ENCODE results near the gene FAM170B. TPM values are rescaled to one million over a fixed set of nuclear protein-coding genes. Genes with fewer than 3 reads are reported as not detected.

FAM170B gene
- total RNA-seq, 1 experiment from 2014 or later: not detected

GRCh38 chr10:49175587-49176309 is 41.9 kb upstream of the FAM170B start:
- H3K4me3 ChIP-seq (ENCODE audit: low read length): no peak overlapping the region
- H2AFZ ChIP-seq (ENCODE audit: low read length): no peak overlapping the region
- H3K9me2 ChIP-seq (replicated peaks; ENCODE audit: insufficient read depth, low read length): no peaks in the 10 kb centered on the region
- peaks cover 5% of the 10 kb centered on the region for H3K4me1 ChIP-seq (ENCODE audit: low read length)
- H3K9ac ChIP-seq (ENCODE audit: low read length): no peak overlapping the region
- DNase-seq: no peak
- no peak overlapping the region for H3K4me2 ChIP-seq (ENCODE audit: low read depth, low read length, poor library complexity, severe bottlenecking)
- H4K20me1 ChIP-seq (ENCODE audit: insufficient read depth, low read depth, low read length): no peaks in the 10 kb centered on the region
- no peak overlapping the region for H3K27ac ChIP-seq (ENCODE audit: low read length)
- H3K36me3 ChIP-seq (ENCODE audit: insufficient read depth, low read length): no peaks in the 10 kb centered on the region
- H3K9me3 ChIP-seq (ENCODE audit: low read length): no peaks in the 10 kb centered on the region
- H3K79me2 ChIP-seq (ENCODE audit: low read length): no peaks in the 10 kb centered on the region
- no peaks in the 10 kb centered on the region for H3K27me3 ChIP-seq (ENCODE audit: low read length)

DNA sequence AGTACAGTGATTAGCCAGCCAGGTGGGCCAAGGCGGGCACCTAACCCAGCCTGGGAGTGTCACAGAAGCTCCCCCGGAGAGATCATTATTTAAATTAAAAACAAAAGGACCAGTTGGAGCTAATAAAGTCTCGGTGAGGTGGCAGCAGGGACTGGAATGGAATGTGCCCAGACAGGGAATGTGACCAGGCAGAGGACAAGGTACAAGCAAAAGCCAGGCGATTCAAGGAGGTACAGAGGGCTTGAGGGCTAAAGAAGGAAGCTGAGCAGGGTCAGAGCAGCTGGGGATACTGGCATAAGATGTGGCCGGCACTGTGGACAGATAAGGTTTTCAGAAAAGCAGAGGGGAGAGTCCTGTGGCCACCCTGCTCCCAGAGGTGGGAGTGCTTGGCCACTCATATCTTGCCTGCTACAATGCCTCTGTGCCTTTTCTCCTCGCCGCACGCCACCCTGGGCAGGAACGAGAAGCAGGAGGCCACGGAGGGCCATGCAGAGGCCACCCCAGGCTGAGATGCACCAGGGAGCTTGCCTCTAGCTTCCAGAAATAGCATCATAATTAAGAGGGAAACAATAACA is 41.2 kb upstream of the FAM170B start:
- H3K9me3 ChIP-seq (ENCODE audit: low read length): no peaks in the 10 kb centered on the region
- no peak overlapping the region for H3K9ac ChIP-seq (ENCODE audit: low read length)
- H3K4me2 ChIP-seq (ENCODE audit: low read depth, low read length, poor library complexity, severe bottlenecking): no peak overlapping the region
- no peaks in the 10 kb centered on the region for H3K36me3 ChIP-seq (ENCODE audit: insufficient read depth, low read length)
- H3K27me3 ChIP-seq (ENCODE audit: low read length): no peaks in the 10 kb centered on the region
- no peaks in the 10 kb centered on the region for H3K79me2 ChIP-seq (ENCODE audit: low read length)
- H3K9me2 ChIP-seq (replicated peaks; ENCODE audit: insufficient read depth, low read length): no peaks in the 10 kb centered on the region
- no peak overlapping the region for H3K27ac ChIP-seq (ENCODE audit: low read length)
- peaks cover 5% of the 10 kb centered on the region for H3K4me1 ChIP-seq (ENCODE audit: low read length)
- H4K20me1 ChIP-seq (ENCODE audit: insufficient read depth, low read depth, low read length): no peaks in the 10 kb centered on the region
- H3K4me3 ChIP-seq (ENCODE audit: low read length): no peak overlapping the region
- DNase-seq: no peak
- no peak overlapping the region for H2AFZ ChIP-seq (ENCODE audit: low read length)

GRCh38 chr10:49174261-49174925 is 40.6 kb upstream of the FAM170B start:
- Histone ChIP-seq H3K9ac (ENCODE audit: low read length) (no peak overlapping the region), H3K4me1 (ENCODE audit: low read length) (peaks cover 5% of the 10 kb centered on the region), H3K9me3 (ENCODE audit: low read length) (no peaks in the 10 kb centered on the region), H3K27me3 (ENCODE audit: low read length) (no peaks in the 10 kb centered on the region), H3K9me2 (replicated peaks; ENCODE audit: insufficient read depth, low read length) (no peaks in the 10 kb centered on the region), H3K36me3 (ENCODE audit: insufficient read depth, low read length) (no peaks in the 10 kb centered on the region), H3K79me2 (ENCODE audit: low read length) (no peaks in the 10 kb centered on the region), H4K20me1 (ENCODE audit: insufficient read depth, low read depth, low read length) (no peaks in the 10 kb centered on the region), H3K27ac (ENCODE audit: low read length) (no peak overlapping the region), H3K4me2 (ENCODE audit: low read depth, low read length, poor library complexity, severe bottlenecking) (no peak overlapping the region), H2AFZ (ENCODE audit: low read length) (no peak overlapping the region), H3K4me3 (ENCODE audit: low read length) (no peak overlapping the region)
- no peak for DNase-seq

- Histone ChIP-seq H3K9ac (ENCODE audit: low read length) (no peak overlapping the region), H2AFZ (ENCODE audit: low read length) (no peak overlapping the region), H3K36me3 (ENCODE audit: insufficient read depth, low read length) (no peaks in the 10 kb centered on the region), H4K20me1 (ENCODE audit: insufficient read depth, low read depth, low read length) (no peaks in the 10 kb centered on the region), H3K4me1 (ENCODE audit: low read length) (peaks cover under 1% of the 10 kb centered on the region), H3K79me2 (ENCODE audit: low read length) (no peaks in the 10 kb centered on the region), H3K9me2 (replicated peaks; ENCODE audit: insufficient read depth, low read length) (no peaks in the 10 kb centered on the region), H3K4me3 (ENCODE audit: low read length) (no peak overlapping the region), H3K4me2 (ENCODE audit: low read depth, low read length, poor library complexity, severe bottlenecking) (no peak overlapping the region), H3K27me3 (ENCODE audit: low read length) (no peaks in the 10 kb centered on the region), H3K9me3 (ENCODE audit: low read length) (no peaks in the 10 kb centered on the region), H3K27ac (ENCODE audit: low read length) (no peak overlapping the region)
- DNase-seq: no peak
These were observed 40.0 kb upstream of the FAM170B start for GRCh38 chr10:49173853-49174252.

GRCh38 chr10:49173201-49173772 is 39.5 kb upstream of the FAM170B start:
- H3K27me3 ChIP-seq (ENCODE audit: low read length): no peaks in the 10 kb centered on the region
- H3K36me3 ChIP-seq (ENCODE audit: insufficient read depth, low read length): no peaks in the 10 kb centered on the region
- no peaks in the 10 kb centered on the region for H3K9me2 ChIP-seq (replicated peaks; ENCODE audit: insufficient read depth, low read length)
- H4K20me1 ChIP-seq (ENCODE audit: insufficient read depth, low read depth, low read length): no peaks in the 10 kb centered on the region
- H3K79me2 ChIP-seq (ENCODE audit: low read length): no peaks in the 10 kb centered on the region
- H2AFZ ChIP-seq (ENCODE audit: low read length): no peak overlapping the region
- H3K9me3 ChIP-seq (ENCODE audit: low read length): no peaks in the 10 kb centered on the region
- no peak overlapping the region for H3K4me2 ChIP-seq (ENCODE audit: low read depth, low read length, poor library complexity, severe bottlenecking)
- DNase-seq: no peak
- no peaks in the 10 kb centered on the region for H3K4me1 ChIP-seq (ENCODE audit: low read length)
- H3K4me3 ChIP-seq (ENCODE audit: low read length): no peak overlapping the region
- H3K27ac ChIP-seq (ENCODE audit: low read length): no peak overlapping the region
- H3K9ac ChIP-seq (ENCODE audit: low read length): no peak overlapping the region

DNA sequence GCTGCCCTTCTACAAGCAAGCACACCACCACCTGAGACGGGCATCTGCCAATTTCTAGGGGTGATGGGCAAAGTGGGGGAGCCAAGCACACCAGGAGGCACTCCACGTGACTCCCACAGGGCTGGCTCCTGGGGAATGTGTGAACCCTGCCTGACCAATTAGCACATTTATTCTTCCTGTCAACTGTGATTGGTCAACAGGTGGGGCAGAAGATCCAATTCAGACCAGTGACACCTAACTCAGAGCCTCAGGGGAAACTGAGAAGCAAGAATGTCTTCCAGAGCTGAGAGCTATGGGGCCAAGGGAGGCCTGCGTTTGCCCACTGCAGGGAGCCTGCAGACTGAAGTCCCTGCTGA is 38.9 kb upstream of the FAM170B start:
- Histone ChIP-seq H3K27ac (ENCODE audit: low read length) (no peak overlapping the region), H3K36me3 (ENCODE audit: insufficient read depth, low read length) (no peaks in the 10 kb centered on the region), H3K79me2 (ENCODE audit: low read length) (no peaks in the 10 kb centered on the region), H3K9me2 (replicated peaks; ENCODE audit: insufficient read depth, low read length) (no peaks in the 10 kb centered on the region), H3K4me1 (ENCODE audit: low read length) (no peaks in the 10 kb centered on the region), H3K4me2 (ENCODE audit: low read depth, low read length, poor library complexity, severe bottlenecking) (no peak overlapping the region), H3K27me3 (ENCODE audit: low read length) (no peaks in the 10 kb centered on the region), H3K4me3 (ENCODE audit: low read length) (no peak overlapping the region), H4K20me1 (ENCODE audit: insufficient read depth, low read depth, low read length) (no peaks in the 10 kb centered on the region), H3K9me3 (ENCODE audit: low read length) (no peaks in the 10 kb centered on the region), H2AFZ (ENCODE audit: low read length) (no peak overlapping the region), H3K9ac (ENCODE audit: low read length) (no peak overlapping the region)
- no peak for DNase-seq

DNA sequence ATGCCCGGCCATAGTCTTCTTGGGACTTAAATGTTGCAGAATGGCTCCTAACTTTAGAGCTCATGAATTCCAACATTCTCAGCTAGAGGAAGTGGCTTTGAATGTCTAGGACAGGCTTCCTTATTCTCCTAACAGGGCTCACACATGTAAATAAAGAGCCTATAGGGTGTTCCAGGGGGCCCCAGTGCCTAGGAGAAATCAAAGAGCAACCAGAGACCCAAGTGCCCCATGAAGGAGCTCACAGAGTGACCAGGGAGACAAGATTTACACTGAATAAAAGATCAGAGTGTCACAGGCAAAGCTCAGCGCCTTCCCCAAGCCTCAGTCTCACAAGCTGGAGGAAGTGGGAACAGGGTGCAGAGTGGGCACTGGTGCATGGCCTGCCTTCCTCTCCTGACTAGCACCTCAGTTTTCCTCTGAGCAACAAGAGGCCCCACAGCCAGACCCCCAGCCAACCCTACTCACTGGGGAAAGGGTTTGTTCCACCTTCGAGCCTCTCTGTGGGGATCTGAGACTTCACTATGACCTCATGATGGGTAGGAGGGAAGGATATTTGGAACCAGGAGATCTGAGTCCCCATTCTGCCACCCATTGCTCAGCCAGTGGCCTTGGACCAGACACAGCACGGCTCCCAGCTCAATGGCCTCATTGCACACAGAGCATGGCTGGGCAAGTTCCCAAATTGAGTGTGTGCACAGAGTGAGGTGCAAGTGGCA is 38.4 kb upstream of the FAM170B start:
- no peaks in the 10 kb centered on the region for H3K79me2 ChIP-seq (ENCODE audit: low read length)
- H3K4me1 ChIP-seq (ENCODE audit: low read length): no peaks in the 10 kb centered on the region
- no peaks in the 10 kb centered on the region for H3K27me3 ChIP-seq (ENCODE audit: low read length)
- no peak for DNase-seq
- no peak overlapping the region for H3K9ac ChIP-seq (ENCODE audit: low read length)
- no peaks in the 10 kb centered on the region for H3K36me3 ChIP-seq (ENCODE audit: insufficient read depth, low read length)
- no peak overlapping the region for H3K4me3 ChIP-seq (ENCODE audit: low read length)
- no peaks in the 10 kb centered on the region for H3K9me2 ChIP-seq (replicated peaks; ENCODE audit: insufficient read depth, low read length)
- H3K4me2 ChIP-seq (ENCODE audit: low read depth, low read length, poor library complexity, severe bottlenecking): no peak overlapping the region
- H2AFZ ChIP-seq (ENCODE audit: low read length): no peak overlapping the region
- no peaks in the 10 kb centered on the region for H3K9me3 ChIP-seq (ENCODE audit: low read length)
- H3K27ac ChIP-seq (ENCODE audit: low read length): no peak overlapping the region
- no peaks in the 10 kb centered on the region for H4K20me1 ChIP-seq (ENCODE audit: insufficient read depth, low read depth, low read length)
